GM11168 (cell line): Measurements from ENCODE around the gene SLC12A7.

Experiments used
- in situ Hi-C: fragments of 300-500 bp; cut with MboI; formaldehyde crosslinking; loops from one replicate; pipeline ENCODE4 v1.12.0; 2022; ENCODE audit warnings: low sequenced_read_pairs; ENCODE audit not compliant: unreplicated experiment

Gene SLC12A7

GRCh38 chr5:1057485-1058082, 54.3 kb downstream of the SLC12A7 start:
- in situ Hi-C loops: loop anchor here (5.0 kb wide), 1 partner anchor 60 kb away; no protein-coding TSS in a partner anchor

- in situ Hi-C loops: loop anchor here (5.0 kb wide), 1 partner anchor 60 kb away; no protein-coding TSS in a partner anchor
These were observed 55.0 kb downstream of the SLC12A7 start for GRCh38 chr5:1056611-1057484.

GRCh38 chr5:1055896-1056610, 55.8 kb downstream of the SLC12A7 start:
- in situ Hi-C loops: loop anchor here (5.0 kb wide), 1 partner anchor 59 kb away; no protein-coding TSS in a partner anchor

- in situ Hi-C loops: loop anchor here (5.0 kb wide), 1 partner anchor 58 kb away; no protein-coding TSS in a partner anchor
These were observed 56.8 kb downstream of the SLC12A7 start for GRCh38 chr5:1054799-1055775.

- in situ Hi-C loops: no loop called here
These were observed 57.7 kb downstream of the SLC12A7 start for GRCh38 chr5:1054018-1054798.

- in situ Hi-C loops: no loop called here
These were observed 58.4 kb downstream of the SLC12A7 start for GRCh38 chr5:1053391-1054017.

- in situ Hi-C loops: no loop called here
These were observed 59.0 kb downstream of the SLC12A7 start for GRCh38 chr5:1052641-1053390.

GRCh38 chr5:1052076-1052475, 59.8 kb downstream of the SLC12A7 start:
- in situ Hi-C loops: no loop called here

- in situ Hi-C loops: no loop called here
These were observed 60.5 kb downstream of the SLC12A7 start for GRCh38 chr5:1051366-1051720.

GRCh38 chr5:1050423-1051365, 61.2 kb downstream of the SLC12A7 start:
- in situ Hi-C loops: no loop called here

- in situ Hi-C loops: no loop called here
These were observed 62.7 kb downstream of the SLC12A7 start for GRCh38 chr5:1048861-1049838.

GRCh38 chr5:1048162-1048721, 63.6 kb downstream of the SLC12A7 start:
- in situ Hi-C loops: no loop called here

GRCh38 chr5:1047332-1047965, 64.4 kb downstream of the SLC12A7 start:
- in situ Hi-C loops: no loop called here

- in situ Hi-C loops: no loop called here
These were observed 65.8 kb downstream of the SLC12A7 start for GRCh38 chr5:1045960-1046560.
